Panc1 (cell line): ENCODE measurements around the gene LONP2.

ENCODE experiments used
- POLR2AphosphoS5 ChIP-seq: IDR thresholded peaks from 2 replicates; pipeline ENCODE4 v1.6.1; 2012; ENCODE audit warnings: mild to moderate bottlenecking, low read depth, low read length, moderate library complexity
- SIN3A ChIP-seq: IDR thresholded peaks from 2 replicates; pipeline ENCODE4 v1.6.1; 2012; ENCODE audit warnings: low read depth, mild to moderate bottlenecking, low read length, moderate library complexity, borderline replicate concordance; ENCODE audit not compliant: insufficient read depth
- TCF7L2 ChIP-seq: IDR thresholded peaks from 2 replicates; pipeline ENCODE4 v1.6.1; 2011; ENCODE audit warnings: mild to moderate bottlenecking, low read depth, low read length, inconsistent platforms
- TF ChIP-seq, protein P1 (sequence below): fragments of 450-650 bp; IDR thresholded peaks from 2 replicates; pipeline ENCODE4 v1.5.1; 2017; ENCODE audit warnings: mild to moderate bottlenecking
- TF ChIP-seq, protein P2 (sequence below), 2 experiments: IDR thresholded peaks; 2 replicates each; pipeline ENCODE4 v1.6.1; 2011 to 2012; ENCODE audit warnings: low read depth in 2 of 2, control low read depth in 1 of 2, low read length in 1 of 2, mild to moderate bottlenecking in 1 of 2, moderate library complexity in 1 of 2; ENCODE audit not compliant: insufficient read depth in 1 of 2

DNA sequence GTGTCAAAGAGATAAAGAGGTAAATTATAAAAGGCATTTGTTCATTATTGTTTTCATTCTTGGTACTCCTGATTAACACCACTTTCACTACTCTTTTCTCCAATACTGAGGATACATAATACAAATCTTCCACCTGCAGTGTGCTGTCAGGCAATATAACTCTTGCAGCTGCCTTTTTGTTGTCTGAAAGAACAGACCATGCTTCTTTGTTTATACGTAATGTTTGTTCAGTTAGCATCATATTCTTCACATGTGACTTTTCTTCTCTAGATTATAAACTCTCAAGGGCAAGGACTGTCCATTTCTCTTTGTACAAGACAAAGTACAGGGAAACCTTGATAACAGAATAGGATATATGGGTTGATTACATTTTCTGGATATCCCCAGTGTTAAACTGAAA lies 17.5 kb downstream of the LONP2 start:
- TF ChIP-seq, protein P1, sequence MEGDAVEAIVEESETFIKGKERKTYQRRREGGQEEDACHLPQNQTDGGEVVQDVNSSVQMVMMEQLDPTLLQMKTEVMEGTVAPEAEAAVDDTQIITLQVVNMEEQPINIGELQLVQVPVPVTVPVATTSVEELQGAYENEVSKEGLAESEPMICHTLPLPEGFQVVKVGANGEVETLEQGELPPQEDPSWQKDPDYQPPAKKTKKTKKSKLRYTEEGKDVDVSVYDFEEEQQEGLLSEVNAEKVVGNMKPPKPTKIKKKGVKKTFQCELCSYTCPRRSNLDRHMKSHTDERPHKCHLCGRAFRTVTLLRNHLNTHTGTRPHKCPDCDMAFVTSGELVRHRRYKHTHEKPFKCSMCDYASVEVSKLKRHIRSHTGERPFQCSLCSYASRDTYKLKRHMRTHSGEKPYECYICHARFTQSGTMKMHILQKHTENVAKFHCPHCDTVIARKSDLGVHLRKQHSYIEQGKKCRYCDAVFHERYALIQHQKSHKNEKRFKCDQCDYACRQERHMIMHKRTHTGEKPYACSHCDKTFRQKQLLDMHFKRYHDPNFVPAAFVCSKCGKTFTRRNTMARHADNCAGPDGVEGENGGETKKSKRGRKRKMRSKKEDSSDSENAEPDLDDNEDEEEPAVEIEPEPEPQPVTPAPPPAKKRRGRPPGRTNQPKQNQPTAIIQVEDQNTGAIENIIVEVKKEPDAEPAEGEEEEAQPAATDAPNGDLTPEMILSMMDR = no peak
- no peak for TF ChIP-seq SIN3A
- TF ChIP-seq, protein P2, sequence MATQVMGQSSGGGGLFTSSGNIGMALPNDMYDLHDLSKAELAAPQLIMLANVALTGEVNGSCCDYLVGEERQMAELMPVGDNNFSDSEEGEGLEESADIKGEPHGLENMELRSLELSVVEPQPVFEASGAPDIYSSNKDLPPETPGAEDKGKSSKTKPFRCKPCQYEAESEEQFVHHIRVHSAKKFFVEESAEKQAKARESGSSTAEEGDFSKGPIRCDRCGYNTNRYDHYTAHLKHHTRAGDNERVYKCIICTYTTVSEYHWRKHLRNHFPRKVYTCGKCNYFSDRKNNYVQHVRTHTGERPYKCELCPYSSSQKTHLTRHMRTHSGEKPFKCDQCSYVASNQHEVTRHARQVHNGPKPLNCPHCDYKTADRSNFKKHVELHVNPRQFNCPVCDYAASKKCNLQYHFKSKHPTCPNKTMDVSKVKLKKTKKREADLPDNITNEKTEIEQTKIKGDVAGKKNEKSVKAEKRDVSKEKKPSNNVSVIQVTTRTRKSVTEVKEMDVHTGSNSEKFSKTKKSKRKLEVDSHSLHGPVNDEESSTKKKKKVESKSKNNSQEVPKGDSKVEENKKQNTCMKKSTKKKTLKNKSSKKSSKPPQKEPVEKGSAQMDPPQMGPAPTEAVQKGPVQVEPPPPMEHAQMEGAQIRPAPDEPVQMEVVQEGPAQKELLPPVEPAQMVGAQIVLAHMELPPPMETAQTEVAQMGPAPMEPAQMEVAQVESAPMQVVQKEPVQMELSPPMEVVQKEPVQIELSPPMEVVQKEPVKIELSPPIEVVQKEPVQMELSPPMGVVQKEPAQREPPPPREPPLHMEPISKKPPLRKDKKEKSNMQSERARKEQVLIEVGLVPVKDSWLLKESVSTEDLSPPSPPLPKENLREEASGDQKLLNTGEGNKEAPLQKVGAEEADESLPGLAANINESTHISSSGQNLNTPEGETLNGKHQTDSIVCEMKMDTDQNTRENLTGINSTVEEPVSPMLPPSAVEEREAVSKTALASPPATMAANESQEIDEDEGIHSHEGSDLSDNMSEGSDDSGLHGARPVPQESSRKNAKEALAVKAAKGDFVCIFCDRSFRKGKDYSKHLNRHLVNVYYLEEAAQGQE (IDR thresholded peaks at IDR 0.05; ENCODE audit: insufficient read depth in 1 of 2, low read depth in 2 of 2, low read length in 1 of 2) = no peak
- TF ChIP-seq POLR2AphosphoS5 = no peak
- TF ChIP-seq TCF7L2 = no peak
